NCI-H1930 (cell line): ENCODE data around the gene COL6A3.

Experiments
- DNase-seq, 2 experiments: peaks; one replicate each; lab custom pipeline; 2025; lab: John Stamatoyannopoulos, UW

Gene COL6A3

GRCh38 chr2:237348281-237348865 is 65.6 kb downstream of the COL6A3 start:
- no peak for DNase-seq

DNA sequence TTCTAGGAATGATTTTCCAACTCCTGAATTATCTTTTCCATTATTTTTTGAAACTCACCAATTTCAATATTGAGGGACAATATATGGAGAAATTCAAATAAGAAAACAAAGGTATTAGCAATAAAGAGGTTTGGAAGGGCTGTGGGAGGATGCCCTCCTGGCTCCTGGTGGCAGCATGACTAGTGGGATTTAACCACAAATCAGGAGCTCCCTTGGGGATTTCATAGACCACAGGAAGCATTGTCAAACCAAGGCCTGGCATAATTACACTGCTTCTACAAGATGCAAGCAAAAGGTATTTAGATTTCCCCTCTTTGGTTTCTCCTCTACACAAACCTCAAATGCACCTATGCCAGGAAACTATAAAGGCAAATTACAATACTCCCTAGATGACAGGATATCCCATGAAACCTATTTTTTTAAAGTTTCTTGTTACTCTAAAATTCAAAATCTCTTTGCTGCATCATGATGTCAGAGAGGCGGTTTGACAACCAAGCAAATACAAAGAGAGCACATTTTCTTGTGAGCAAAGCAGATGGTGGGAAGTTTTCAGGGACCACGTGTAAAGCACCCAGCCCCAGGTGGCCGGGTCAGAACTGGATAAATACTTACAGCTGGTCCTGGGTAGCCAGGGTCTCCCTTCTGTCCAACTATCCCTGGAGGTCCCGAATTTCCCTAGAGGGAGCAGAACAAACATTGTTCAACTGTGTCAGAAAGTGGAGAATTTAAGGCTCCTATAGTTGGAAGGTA is 67.9 kb downstream of the COL6A3 start:
- DNase-seq = no peak

DNA sequence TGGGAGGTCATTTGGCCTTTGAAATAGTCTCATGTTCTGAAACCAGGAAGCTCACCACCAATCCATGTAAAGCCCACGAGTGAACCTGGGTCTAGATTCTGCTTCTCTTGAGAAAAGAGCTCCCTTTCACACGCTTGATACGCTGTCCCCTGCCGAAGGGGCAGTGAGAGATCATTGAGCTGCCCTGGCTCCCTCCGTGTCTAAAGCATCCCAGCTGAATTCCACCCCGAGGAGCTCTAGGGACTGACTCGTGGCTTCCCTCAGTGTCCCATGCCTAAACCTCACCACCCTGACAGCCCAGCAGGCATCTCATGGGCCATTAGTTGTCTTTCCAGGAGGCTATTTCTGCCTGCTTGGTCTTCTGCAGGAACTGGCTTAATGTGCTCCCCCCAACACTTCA is 68.6 kb downstream of the COL6A3 start:
- no peak for DNase-seq

DNA sequence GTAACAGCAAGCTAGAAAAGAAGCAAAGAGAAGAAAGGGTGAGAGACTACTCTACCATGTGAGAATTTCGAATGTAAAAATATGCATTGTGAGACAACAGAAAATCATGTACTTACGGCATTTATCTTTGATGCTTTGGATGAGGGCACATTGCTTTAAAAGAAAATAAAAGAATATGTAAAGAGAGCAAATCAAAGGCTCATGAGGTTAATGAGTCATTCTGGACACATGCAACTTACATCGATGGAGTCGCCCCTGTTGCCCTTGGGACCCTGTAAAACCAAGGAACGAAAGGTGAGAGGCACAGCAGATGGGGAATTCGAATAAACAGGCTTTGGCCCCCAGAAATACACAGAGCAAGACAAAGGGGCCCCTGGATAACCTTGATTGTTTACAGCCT is 69.0 kb downstream of the COL6A3 start:
- DNase-seq = no peak

DNA sequence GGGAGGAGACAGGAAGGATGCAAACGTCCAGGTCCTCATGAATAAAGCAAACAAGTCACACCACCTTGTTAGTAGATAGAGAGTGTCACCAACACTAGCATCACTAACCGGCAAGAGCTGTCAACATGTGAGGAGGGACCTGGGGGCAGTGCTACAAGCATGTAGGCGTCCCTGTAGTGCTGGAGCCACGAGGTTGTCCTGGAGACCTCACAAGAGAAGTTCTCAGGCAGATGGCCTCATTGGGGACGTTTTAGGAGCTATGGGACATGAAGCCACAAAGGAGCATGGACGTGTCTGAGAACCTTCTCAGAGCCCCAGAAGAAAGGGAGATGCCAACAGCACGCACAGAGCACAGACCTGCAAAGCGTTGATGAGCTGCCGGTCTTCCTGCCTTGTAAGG is 70.0 kb downstream of the COL6A3 start:
- DNase-seq = no peak

GRCh38 chr2:237341872-237342271 is 72.1 kb downstream of the COL6A3 start:
- DNase-seq = no peak

- DNase-seq = no peak
These were observed 76.4 kb downstream of the COL6A3 start for GRCh38 chr2:237337586-237337985.

GRCh38 chr2:237336131-237336530 is 77.8 kb downstream of the COL6A3 start:
- no peak for DNase-seq

GRCh38 chr2:237333748-237334147 is 80.2 kb downstream of the COL6A3 start:
- DNase-seq = no peak

DNA sequence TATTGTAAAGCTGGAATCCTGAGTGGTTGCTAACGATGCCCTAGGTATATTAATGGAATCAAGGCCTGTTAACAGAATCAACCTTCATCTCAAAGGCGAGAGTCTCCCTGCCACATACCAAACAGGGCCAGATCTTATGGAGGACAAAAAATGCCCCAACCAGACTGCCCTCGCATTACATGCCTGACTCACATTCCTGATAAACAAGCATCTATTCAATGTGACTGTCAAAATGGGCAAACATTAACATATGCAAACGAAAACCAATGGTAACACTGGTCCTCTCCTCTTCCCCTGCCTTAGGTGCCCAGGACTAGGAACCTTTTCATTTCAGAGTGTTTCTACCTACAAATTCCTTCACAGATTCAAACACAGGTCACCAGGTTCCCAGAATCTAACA is 83.4 kb downstream of the COL6A3 start:
- no peak for DNase-seq

GRCh38 chr2:237327175-237327950 is 86.6 kb downstream of the COL6A3 start:
- DNase-seq = no peak

DNA sequence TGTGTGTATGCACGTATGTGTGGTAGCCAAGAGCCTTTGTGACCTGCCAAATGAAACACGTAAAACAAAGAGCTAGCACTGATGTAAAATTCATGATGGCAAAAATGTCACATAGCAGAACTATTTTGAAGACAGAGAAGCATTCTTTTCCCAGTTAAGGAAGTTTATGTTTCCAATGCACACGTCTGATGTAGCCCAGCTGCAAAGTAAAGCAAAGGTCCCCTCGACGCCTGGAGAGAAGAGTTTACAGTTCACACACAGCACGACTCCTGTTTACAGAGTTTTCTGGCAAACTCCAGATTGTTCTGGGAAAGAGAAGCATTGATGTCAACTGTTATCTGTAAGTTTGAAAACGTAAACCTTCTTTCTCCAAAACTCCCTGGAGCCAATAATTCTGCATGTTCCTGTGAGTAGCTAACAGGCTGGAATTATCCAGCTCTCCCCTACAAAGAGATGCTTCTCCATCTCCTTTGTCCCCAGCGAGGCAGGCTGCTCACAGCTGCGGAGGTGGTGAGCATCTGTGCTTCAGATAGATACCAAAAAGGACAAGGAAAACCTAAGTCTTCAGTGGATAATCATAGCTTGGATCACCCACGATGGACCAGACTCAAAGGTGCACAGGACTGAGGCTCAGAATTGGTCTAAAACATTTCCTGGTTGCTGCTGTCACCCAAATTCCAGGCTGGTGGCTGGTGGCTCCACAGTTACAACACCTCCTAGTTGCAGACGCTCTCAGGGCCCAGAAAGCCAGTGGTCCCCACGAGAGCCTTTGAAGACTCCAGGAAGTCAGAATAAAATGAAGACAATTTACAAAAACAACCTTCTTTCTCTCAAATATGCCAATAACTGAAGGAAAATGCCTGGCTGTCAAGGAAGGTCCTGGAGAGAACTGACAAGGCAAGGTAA is 87.4 kb downstream of the COL6A3 start:
- no peak for DNase-seq

GRCh38 chr2:237324837-237325236 is 89.1 kb downstream of the COL6A3 start:
- DNase-seq = no peak

GRCh38 chr2:237324405-237324831 is 89.5 kb downstream of the COL6A3 start:
- no peak for DNase-seq

GRCh38 chr2:237323656-237324055 is 90.3 kb downstream of the COL6A3 start:
- DNase-seq = no peak

DNA sequence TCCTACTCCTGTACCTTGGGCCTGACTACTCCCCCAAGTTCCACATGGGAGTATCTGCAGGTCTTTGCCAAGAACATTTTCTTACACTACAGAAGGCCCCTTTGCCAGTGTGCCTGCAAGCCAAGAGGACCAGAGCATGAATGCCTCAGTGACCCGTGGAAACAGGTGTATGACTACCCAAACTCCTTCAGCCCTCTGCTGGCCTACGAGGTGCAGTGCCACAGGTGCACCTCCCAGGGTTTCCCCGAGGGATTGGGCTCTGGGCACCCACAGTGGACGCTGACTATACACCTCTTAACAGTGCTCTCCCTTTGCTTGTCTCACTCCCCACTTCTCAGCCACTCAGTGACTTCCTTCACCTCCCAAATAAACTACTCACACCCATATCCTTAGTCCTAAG is 91.4 kb downstream of the COL6A3 start:
- DNase-seq = no peak

- no peak for DNase-seq
These were observed 92.2 kb downstream of the COL6A3 start for GRCh38 chr2:237321746-237322145.

- DNase-seq = no peak
These were observed 93.0 kb downstream of the COL6A3 start for GRCh38 chr2:237320801-237321560.

DNA sequence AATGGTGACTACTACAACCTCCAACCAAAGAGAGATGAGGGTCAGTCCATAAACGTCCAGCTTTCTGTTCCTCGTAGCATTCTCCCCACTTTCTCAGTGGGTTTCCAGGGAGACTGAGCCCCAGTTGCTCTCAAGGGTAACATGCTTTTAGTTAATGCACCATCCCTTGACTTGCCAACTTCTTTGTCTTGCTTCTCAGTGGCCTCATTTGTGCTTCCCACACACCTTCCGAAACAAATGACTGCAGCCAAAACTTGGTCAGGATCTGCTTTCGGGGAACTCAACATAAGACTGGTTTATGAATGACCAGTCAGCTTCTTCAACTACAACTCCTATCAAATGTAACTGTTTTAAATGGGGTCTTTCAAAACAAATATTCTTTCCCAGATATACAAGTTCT is 94.1 kb downstream of the COL6A3 start:
- no peak for DNase-seq

- DNase-seq = no peak
These were observed 94.7 kb downstream of the COL6A3 start for GRCh38 chr2:237319086-237319820.

DNA sequence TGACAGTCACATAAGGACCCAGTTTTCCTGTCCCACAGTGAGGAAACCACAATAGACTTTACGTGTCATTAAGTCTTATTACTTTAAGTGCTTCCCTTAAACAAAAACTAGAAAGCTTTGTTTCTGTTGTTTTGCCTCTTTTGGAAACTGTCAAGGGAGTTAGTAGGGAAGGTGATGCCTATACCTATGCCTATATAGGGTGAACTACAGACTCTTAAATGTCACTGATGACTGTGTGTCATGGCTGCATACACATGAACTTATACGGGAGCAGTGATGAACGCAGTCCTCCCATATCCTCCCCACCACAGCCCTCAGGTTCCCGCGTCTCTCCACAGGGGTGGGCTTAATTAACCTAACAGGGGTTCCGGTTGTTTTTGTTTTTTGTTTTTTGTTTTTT is 97.6 kb downstream of the COL6A3 start:
- no peak for DNase-seq
